GM12892 (cell line): ENCODE measurements around the gene GOLIM4.

ENCODE experiments used
- POLR2A ChIP-seq: IDR thresholded peaks from 2 replicates; pipeline ENCODE4 v1.6.1; 2011; ENCODE audit warnings: low read depth, low read length, control low read depth
- POLR2AphosphoS5 ChIP-seq: IDR thresholded peaks from 2 replicates; pipeline ENCODE4 v1.6.1; 2011; ENCODE audit warnings: low read depth, low read length, control low read depth
- TAF1 ChIP-seq: IDR thresholded peaks from 2 replicates; pipeline ENCODE4 v1.6.1; 2011; ENCODE audit warnings: low read depth, mild to moderate bottlenecking, control low read depth, low read length, borderline replicate concordance

- TF ChIP-seq POLR2AphosphoS5 (no peak), POLR2A (no peak), TAF1 (no peak)
Observed at GRCh38 chr3:168048414-168049330, 47.1 kb downstream of the GOLIM4 start.
